GM12892 (cell line): Measurements from ENCODE around the gene GAB1.

Experiments used
- DNase-seq: peaks from one replicate; pipeline ENCODE4 v3.0.0; 2011; ENCODE audit not compliant: insufficient read length
- FAIRE-seq: peaks from 2 replicates; lab custom pipeline; 2011; peaks lifted over from hg19 to GRCh38; lab: Jason Lieb, UNC
- POLR2A ChIP-seq: IDR thresholded peaks from 2 replicates; pipeline ENCODE4 v1.6.1; 2011; ENCODE audit warnings: low read depth, low read length, control low read depth
- POLR2AphosphoS5 ChIP-seq: IDR thresholded peaks from 2 replicates; pipeline ENCODE4 v1.6.1; 2011; ENCODE audit warnings: low read depth, low read length, control low read depth
- TAF1 ChIP-seq: IDR thresholded peaks from 2 replicates; pipeline ENCODE4 v1.6.1; 2011; ENCODE audit warnings: low read depth, mild to moderate bottlenecking, control low read depth, low read length, borderline replicate concordance

Gene GAB1

DNA sequence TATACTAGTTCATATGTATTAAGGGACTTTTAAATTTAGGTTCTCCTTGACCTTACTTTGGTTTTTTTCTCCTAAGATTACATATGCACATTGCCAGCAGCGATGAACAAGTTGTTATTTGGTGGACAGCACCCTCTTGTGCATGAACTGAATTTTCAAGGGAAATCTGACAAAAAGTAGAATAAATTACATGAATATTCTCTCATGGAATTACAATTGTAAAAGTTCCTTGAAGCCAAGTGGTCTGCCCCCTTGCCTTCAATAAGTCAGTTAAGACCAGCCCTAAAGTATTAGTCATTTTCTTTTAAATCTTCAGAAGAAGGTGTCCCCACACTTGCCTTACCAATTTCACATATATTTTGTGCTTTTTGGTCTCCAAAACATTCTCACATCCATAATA, 146.2 kb downstream of the GAB1 start:
- FAIRE-seq (peak; percentile 63), DNase-seq (no peak)
- no peak for TF ChIP-seq POLR2AphosphoS5
- no peak for TF ChIP-seq POLR2A
- TF ChIP-seq TAF1, result no peak

DNA sequence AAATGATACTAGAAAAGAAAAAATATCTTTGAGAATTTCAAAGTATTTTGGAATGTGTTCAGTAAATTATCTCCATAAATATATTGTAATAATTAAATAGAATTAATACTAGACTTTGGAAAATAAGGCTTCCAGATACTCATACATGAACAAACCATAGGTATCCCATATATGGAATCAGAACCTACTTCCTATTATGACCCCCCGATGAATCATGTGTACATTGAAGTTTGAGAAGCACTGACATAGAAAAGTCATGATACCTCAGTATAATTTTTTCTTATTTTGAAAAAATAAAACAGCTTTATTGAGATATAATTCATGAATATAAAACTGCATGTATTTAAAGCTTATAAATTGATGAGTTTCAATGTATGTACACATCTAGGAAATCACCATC, 149.6 kb downstream of the GAB1 start:
- FAIRE-seq, result no peak
- no peak for DNase-seq
- no peak for TF ChIP-seq POLR2AphosphoS5

DNA sequence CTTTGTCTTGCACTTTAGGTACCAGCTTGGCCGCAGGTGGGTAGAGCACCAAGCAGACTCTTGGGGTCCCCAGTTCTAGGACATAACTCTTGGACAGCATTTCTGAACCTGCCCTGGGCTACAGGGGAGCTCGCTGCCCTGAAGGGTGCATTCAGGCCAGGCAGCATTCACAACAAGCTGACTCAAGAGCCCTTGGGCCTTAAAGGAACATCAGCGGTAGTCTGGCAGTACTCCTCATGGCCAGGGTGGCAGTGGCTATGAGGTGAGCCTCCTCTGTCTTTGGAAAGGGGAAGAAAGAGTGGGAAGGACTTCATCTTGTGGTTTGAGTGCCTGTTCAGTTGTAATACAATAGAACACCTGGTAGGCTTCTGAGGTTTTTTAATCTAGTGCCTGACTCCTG, 152.0 kb downstream of the GAB1 start:
- FAIRE-seq (no peak), DNase-seq (no peak)
- TF ChIP-seq TAF1 (no peak), POLR2A (no peak)

DNA sequence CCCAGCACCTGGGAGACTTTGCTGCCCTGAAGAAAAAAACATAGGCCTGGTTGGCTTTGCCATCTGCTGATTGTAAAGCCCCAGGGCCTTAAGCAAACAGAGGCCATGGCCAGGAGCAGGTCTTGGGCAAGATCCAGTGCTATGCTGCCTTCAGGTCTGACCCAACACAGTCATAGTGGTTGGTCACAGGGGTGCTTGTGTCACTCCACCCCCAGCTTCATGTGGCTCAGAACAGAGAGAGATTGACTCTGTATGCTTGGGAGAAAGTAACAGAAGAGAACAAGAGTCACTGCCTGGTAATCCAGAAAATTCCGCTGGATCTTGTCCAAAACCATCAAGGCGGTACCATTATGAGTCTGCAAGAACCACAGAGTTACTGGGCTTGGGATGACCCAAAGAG, 152.4 kb downstream of the GAB1 start:
- DNase-seq (no peak), FAIRE-seq (no peak)
- TF ChIP-seq POLR2AphosphoS5 (no peak), POLR2A (no peak), TAF1 (no peak)

DNA sequence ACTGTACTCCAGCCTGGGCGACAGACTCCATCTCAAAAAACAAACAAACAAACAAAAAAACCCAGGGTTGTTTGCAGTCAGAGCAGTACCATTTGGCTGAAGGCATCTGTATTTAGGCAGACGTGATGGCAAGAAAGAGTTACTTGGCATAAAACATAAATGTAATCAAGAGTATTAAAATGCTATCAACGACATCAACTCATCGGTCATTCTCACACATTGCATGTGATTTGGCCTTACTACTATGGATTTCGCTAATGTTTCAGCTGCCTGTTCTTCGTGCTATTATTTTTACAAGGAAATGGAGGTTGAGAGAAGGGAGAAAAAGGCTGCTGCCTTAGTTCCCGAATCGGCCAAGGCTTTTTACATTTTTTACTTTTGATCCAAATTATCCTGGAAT, 161.3 kb downstream of the GAB1 start:
- TF ChIP-seq POLR2A, result no peak
- no peak for TF ChIP-seq POLR2AphosphoS5
- TF ChIP-seq TAF1, result no peak
- DNase-seq (no peak), FAIRE-seq (no peak)

DNA sequence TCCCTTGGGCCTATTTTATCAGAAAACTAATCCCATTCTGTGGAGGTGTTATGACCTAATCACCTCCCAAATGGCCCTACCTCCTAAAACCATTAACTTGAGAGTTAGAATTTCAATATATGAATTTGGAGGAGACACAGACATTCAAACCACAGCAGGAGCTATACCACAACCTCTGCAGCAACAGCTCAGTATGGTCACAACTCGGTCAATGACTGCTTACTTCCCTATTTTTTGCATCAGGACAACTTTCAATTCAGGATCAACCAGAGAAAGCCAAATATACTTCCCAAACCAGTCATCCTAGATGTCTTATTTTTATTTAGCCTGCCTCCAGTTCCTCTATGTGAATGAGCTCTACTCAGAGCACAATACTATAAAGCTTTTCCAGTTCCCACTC, 165.6 kb downstream of the GAB1 start:
- no peak for DNase-seq
- FAIRE-seq, result no peak

DNA sequence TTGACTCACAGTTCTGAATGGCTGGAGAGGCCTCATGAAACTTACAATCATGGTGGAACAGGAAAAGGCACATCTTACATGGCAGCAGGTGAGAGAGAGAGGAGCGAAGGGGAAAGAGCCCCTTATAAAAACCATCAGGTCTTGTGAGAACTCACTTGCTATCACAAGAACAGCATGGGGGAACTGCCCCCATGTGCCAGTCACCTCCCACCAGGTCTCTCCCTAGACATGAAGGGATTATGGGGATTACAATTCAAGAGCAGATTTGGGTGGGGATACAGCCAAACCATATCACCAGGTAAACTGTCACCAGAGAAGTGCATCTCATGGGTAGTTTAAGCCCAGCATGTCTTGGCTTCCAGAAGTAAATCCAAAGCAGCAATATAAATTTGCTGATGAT, 169.4 kb downstream of the GAB1 start:
- no peak for DNase-seq

More for the DNA sequence above, 165.6 kb downstream of the GAB1 start:
- TF ChIP-seq POLR2A (no peak), TAF1 (no peak), POLR2AphosphoS5 (no peak)

DNA sequence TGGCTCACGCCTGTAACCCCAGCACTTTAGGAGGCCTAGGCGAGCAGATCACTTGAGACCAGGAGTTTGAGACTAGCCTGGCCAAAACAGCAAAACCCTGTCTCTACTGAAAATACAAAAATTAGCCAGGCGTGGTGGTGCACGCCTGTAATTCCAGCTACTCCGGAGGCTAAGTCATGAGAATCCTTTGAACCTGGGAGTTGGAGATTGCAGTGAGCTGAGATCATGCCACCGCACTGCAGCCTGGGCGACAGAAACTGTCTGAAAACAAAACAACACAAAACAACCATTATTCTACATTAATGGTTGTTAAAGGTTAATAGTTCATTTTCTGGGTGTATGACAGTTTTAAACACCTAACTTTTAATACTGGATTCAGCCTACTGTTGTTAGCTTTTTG, 175.2 kb downstream of the GAB1 start:
- TF ChIP-seq POLR2A, result no peak
- TF ChIP-seq TAF1, result no peak
- no peak for TF ChIP-seq POLR2AphosphoS5
- DNase-seq (no peak), FAIRE-seq (peak; percentile 42)

More for the DNA sequence above, 169.4 kb downstream of the GAB1 start:
- FAIRE-seq, result no peak
- no peak for TF ChIP-seq POLR2A
- TF ChIP-seq POLR2AphosphoS5, result no peak
- no peak for TF ChIP-seq TAF1

DNA sequence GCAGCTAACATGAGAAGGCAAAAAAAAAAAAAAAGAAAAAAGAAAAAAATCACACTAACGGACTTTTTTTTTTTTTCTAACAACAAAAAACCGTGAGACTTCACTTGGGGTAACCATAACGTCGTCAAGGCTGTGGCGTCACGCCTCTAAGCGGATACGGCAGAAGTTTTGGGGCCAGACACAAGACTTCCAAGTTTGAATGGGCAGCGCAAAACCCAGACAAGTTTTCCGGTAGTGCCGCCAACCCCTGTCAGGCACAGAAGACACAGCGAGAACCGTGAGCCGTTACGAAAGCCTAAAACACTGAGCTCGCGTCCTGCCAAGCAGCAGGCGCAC, 176.3 kb downstream of the GAB1 start:
- TF ChIP-seq POLR2A (no peak), TAF1 (no peak), POLR2AphosphoS5 (no peak)
- DNase-seq, result no peak
- no peak for FAIRE-seq

DNA sequence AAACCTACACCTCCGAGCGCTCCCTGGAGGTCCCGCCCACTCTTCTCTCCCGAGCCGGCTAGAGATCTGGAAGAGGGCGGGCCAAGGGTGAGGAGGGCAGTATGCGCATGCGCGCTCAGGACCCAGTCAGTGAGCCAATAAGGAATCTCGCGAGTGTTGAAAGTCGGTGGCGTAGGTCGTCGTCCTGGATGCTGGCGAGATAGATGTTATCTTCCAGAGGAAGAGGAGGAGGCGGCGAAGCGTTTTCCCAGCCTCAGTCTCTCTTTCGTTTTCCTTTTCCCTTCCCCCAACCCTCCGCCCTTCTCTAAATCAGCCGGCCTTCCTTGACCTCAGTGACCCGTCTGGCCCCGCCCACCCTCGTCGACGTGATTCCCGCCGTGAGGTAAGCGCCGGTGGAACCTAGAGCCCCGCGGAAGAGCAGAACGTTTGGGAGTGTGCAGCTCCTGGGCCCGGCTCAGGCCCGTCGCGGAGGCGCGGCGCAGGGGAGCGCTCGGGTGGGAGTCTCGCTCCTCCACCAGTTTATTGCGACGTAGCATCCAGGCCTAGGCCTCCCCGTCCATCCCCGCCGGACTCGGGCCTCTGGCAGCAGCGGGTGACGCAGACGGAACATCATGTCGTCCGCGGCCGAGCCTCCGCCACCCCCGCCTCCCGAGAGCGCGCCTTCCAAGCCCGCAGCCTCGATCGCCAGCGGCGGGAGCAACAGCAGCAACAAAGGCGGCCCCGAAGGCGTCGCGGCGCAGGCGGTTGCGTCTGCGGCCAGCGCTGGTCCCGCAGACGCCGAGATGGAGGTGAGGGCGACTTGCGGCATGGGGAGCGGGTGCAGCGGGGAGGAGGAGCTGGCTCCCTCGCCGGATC, 176.9 kb downstream of the GAB1 start, which contains the start of gene SMARCA5:
Gene SMARCA5, plus strand, starts transcription at position 389 of the 855 bp plus-strand sequence. Its CDS starts 223 bp downstream, at position 612.
- DNase-seq (peak; percentile 69), FAIRE-seq (peak; percentile 99)
- TF ChIP-seq POLR2A (peak; percentile 86; the same call in 1 of the 2 replicates), TAF1 (peak; percentile 34; the same call in 1 of the 2 replicates), POLR2AphosphoS5 (peak; percentile 88)

DNA sequence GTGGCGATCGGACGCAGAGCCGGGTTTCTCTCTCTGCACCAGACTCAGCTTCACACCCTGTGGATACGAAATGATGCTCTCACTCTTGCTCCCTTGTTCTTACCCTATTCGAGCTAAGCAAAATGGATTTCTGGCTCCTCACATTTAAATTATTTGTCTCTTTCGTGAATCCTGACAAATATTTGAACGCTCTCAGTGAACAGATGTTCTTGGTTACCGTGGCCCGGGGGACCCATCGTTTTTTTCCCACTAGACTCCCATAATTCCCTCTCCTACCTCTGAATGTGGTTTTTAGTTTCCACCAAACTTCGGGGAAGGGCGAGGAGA, 177.5 kb downstream of the GAB1 start:
- no peak for TF ChIP-seq POLR2AphosphoS5
- no peak for TF ChIP-seq TAF1
- TF ChIP-seq POLR2A, result no peak
- FAIRE-seq, result no peak
- no peak for DNase-seq

DNA sequence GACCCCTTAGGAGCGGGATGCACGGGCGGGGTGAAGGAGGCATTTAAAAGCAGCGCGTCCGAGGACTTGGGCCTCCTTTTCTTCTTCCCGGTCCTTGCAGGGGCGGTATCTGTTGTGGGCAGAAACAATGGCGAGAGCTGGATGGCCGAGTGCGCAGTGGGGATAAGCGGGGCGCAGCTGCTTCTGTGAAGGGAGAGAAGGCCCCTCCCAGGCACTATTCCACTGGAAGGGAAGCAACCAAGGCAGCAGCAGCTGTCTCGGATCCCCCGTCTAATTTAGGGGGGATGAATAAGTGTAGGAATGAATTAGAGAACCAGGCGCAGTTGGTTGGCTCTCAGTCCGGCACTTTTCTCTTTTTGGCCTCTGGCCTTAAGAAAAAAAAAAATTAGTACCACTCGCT, 177.8 kb downstream of the GAB1 start:
- no peak for DNase-seq
- TF ChIP-seq POLR2AphosphoS5 (no peak), POLR2A (no peak)
- FAIRE-seq, result peak; percentile 70
